Measurements from ENCODE around the gene FAM149B1. TPM values are rescaled to one million over a fixed set of nuclear protein-coding genes. Genes with fewer than 3 reads are reported as not detected.
A peak's percentile ranks its signal among the peaks of the same experiment; 100 is the strongest.

FAM149B1 gene
- total and polyA plus RNA-seq, 2 of the 13 experiments (the other 11 are each of a cell fraction or from before 2014, with no cell fraction given): 9.3 to 16.8 TPM

DNA sequence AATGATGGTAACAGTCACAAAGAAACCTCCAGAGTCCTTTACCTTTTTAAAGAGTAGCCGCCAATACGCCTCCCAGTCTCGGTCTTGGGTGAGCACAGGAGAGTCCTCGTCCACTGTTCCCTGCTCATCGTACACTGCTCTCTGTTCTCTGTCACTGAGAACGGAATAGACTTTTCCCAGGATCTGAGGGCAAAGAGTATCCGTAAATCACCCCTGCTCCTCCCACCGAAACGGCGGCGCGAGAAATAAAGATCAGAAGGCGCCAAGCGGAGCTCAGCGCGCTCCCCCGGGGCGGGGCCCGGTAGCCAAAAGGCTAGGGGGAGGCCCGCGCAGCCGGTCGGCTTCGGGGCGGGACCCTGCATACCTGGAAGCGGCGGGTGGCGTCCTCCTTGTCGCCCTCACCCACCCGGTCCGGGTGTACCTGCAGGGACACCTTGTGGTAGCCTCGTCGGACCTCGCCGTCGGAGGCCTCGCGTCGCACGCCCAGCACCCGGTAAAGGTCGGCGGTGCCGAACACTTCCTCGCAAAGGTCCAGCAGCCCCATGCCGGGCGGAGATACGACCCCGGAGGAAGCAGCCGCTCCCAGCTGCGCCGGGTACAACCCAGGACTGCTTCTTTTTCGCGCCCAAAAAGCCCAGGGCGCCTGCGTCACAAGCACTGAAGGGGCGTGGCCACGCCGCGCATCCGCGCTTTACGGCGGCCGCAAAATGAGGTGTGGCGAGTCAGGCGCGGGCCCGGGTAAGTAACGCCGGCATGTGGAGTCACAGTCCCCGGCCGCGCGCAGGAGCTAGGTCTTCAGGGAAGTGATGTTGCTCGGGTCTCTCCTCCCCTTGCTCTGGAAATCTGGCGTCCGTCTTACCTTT is 79.0 kb downstream of the FAM149B1 start, which contains the start of gene DNAJC9 (continued):
- TF ChIP-seq THYN1 (CRISPR knock-in tag; IDR thresholded peaks at IDR 0.05; ENCODE audit: borderline replicate concordance, low read depth) (no peak), BRD4 (CRISPR knock-in tag; IDR thresholded peaks at IDR 0.05) (peak; percentile 12; the same call in 1 of the 2 replicates), SETDB1 (CRISPR knock-in tag; IDR thresholded peaks at IDR 0.05; ENCODE audit: borderline replicate concordance) (no peak), RBAK (CRISPR knock-in tag; IDR thresholded peaks at IDR 0.05) (peak; percentile 64; the same call in 1 of the 2 replicates), SIX4 (CRISPR knock-in tag; IDR thresholded peaks at IDR 0.05) (no peak), KAT7 (CRISPR knock-in tag; IDR thresholded peaks at IDR 0.05; ENCODE audit: borderline replicate concordance) (0 out of 2 replicates have a peak, but pooled peaks have one; percentile 41), CENPX (CRISPR knock-in tag; IDR thresholded peaks at IDR 0.05) (no peak), GTF2F1 (IDR thresholded peaks at IDR 0.05; ENCODE audit: low read length) (no peak; the same call in 1 of the 2 replicates), KDM6A (CRISPR knock-in tag; IDR thresholded peaks at IDR 0.05; ENCODE audit: low read depth) (no peak), NR2F1 (CRISPR knock-in tag; IDR thresholded peaks at IDR 0.05) (no peak), FOXK2 (IDR thresholded peaks at IDR 0.05) (peak; percentile 59; the same call in 1 of the 2 replicates)
- TF ChIP-seq, protein P1, sequence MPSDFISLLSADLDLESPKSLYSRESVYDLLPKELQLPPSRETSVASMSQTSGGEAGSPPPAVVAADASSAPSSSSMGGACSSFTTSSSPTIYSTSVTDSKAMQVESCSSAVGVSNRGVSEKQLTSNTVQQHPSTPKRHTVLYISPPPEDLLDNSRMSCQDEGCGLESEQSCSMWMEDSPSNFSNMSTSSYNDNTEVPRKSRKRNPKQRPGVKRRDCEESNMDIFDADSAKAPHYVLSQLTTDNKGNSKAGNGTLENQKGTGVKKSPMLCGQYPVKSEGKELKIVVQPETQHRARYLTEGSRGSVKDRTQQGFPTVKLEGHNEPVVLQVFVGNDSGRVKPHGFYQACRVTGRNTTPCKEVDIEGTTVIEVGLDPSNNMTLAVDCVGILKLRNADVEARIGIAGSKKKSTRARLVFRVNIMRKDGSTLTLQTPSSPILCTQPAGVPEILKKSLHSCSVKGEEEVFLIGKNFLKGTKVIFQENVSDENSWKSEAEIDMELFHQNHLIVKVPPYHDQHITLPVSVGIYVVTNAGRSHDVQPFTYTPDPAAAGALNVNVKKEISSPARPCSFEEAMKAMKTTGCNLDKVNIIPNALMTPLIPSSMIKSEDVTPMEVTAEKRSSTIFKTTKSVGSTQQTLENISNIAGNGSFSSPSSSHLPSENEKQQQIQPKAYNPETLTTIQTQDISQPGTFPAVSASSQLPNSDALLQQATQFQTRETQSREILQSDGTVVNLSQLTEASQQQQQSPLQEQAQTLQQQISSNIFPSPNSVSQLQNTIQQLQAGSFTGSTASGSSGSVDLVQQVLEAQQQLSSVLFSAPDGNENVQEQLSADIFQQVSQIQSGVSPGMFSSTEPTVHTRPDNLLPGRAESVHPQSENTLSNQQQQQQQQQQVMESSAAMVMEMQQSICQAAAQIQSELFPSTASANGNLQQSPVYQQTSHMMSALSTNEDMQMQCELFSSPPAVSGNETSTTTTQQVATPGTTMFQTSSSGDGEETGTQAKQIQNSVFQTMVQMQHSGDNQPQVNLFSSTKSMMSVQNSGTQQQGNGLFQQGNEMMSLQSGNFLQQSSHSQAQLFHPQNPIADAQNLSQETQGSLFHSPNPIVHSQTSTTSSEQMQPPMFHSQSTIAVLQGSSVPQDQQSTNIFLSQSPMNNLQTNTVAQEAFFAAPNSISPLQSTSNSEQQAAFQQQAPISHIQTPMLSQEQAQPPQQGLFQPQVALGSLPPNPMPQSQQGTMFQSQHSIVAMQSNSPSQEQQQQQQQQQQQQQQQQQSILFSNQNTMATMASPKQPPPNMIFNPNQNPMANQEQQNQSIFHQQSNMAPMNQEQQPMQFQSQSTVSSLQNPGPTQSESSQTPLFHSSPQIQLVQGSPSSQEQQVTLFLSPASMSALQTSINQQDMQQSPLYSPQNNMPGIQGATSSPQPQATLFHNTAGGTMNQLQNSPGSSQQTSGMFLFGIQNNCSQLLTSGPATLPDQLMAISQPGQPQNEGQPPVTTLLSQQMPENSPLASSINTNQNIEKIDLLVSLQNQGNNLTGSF (CRISPR knock-in tag; IDR thresholded peaks at IDR 0.05): no peak
- TF ChIP-seq, protein P2, sequence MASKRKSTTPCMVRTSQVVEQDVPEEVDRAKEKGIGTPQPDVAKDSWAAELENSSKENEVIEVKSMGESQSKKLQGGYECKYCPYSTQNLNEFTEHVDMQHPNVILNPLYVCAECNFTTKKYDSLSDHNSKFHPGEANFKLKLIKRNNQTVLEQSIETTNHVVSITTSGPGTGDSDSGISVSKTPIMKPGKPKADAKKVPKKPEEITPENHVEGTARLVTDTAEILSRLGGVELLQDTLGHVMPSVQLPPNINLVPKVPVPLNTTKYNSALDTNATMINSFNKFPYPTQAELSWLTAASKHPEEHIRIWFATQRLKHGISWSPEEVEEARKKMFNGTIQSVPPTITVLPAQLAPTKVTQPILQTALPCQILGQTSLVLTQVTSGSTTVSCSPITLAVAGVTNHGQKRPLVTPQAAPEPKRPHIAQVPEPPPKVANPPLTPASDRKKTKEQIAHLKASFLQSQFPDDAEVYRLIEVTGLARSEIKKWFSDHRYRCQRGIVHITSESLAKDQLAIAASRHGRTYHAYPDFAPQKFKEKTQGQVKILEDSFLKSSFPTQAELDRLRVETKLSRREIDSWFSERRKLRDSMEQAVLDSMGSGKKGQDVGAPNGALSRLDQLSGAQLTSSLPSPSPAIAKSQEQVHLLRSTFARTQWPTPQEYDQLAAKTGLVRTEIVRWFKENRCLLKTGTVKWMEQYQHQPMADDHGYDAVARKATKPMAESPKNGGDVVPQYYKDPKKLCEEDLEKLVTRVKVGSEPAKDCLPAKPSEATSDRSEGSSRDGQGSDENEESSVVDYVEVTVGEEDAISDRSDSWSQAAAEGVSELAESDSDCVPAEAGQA (IDR thresholded peaks at IDR 0.05; ENCODE audit: low read depth): no peak
- TF ChIP-seq, protein P2 (CRISPR knock-in tag; IDR thresholded peaks at IDR 0.05; ENCODE audit: borderline replicate concordance): 0 out of 2 replicates have a peak, but pooled peaks have one; percentile 1
- TF ChIP-seq, protein P3, sequence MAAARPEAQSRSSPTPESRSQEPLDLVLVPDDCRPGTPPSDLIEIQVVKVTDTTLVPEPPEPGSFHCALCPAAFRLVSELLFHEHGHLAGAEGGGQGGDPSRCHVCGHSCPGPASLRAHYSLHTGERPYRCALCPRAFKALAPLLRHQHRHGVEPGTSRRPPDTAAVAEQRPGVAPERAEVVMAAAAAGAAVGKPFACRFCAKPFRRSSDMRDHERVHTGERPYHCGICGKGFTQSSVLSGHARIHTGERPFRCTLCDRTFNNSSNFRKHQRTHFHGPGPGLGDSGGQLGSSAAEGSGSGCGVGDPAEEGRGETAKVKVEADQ (CRISPR knock-in tag; IDR thresholded peaks at IDR 0.05; ENCODE audit: borderline replicate concordance): peak; percentile 88
- TF ChIP-seq, protein P4, sequence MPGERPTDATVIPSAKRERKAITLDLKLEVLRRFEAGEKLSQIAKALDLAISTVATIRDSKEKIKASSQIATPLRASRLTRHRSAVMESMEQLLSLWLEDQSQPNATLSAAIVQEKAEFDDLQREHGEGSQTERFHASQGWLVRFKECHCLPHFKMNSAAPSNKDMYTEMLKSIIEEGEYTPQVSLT (CRISPR knock-in tag; IDR thresholded peaks at IDR 0.05; ENCODE audit: borderline replicate concordance, low read depth): no peak

All from HepG2 (cell line).